ENCODE data around the gene MIOX.

The MIOX gene

GRCh38 chr22:50455201-50455600 is 31.5 kb upstream of the MIOX start:
- DNase-seq (ENCODE audit: low read depth): no peak

- no peak for DNase-seq (ENCODE audit: low read depth)
Measured at GRCh38 chr22:50456026-50456425, 30.6 kb upstream of the MIOX start.

- no peak for DNase-seq (ENCODE audit: low read depth)
Measured at GRCh38 chr22:50456466-50457234, 30.0 kb upstream of the MIOX start.

- DNase-seq (ENCODE audit: low read depth): no peak
Measured at GRCh38 chr22:50459016-50459415, 27.6 kb upstream of the MIOX start.

- DNase-seq (ENCODE audit: low read depth): no peak
Measured at GRCh38 chr22:50459496-50460140, 27.0 kb upstream of the MIOX start.

GRCh38 chr22:50460938-50461337 is 25.7 kb upstream of the MIOX start:
- no peak for DNase-seq (ENCODE audit: low read depth)

- no peak for DNase-seq (ENCODE audit: low read depth)
Measured at GRCh38 chr22:50461536-50461935, 25.1 kb upstream of the MIOX start.

- no peak for DNase-seq (ENCODE audit: low read depth)
Measured at GRCh38 chr22:50461979-50462540, 24.6 kb upstream of the MIOX start.

GRCh38 chr22:50463188-50463900 is 23.3 kb upstream of the MIOX start:
- no peak for DNase-seq (ENCODE audit: low read depth)

GRCh38 chr22:50464451-50464850 is 22.2 kb upstream of the MIOX start:
- no peak for DNase-seq (ENCODE audit: low read depth)

- no peak for DNase-seq (ENCODE audit: low read depth)
Measured at GRCh38 chr22:50465066-50465930, 21.4 kb upstream of the MIOX start.

GRCh38 chr22:50467341-50467740 is 19.3 kb upstream of the MIOX start:
- DNase-seq (ENCODE audit: low read depth): no peak

- DNase-seq (ENCODE audit: low read depth): no peak
Measured at GRCh38 chr22:50467773-50468440, 18.8 kb upstream of the MIOX start.

GRCh38 chr22:50468626-50469025 is 18.0 kb upstream of the MIOX start:
- DNase-seq (ENCODE audit: low read depth): no peak

GRCh38 chr22:50469377-50470305 is 17.0 kb upstream of the MIOX start:
- peak; percentile 99 for DNase-seq (ENCODE audit: low read depth)

GRCh38 chr22:50470491-50470890 is 16.2 kb upstream of the MIOX start:
- no peak for DNase-seq (ENCODE audit: low read depth)

GRCh38 chr22:50471197-50471847 is 15.3 kb upstream of the MIOX start:
- no peak for DNase-seq (ENCODE audit: low read depth)

- no peak for DNase-seq (ENCODE audit: low read depth)
Measured at GRCh38 chr22:50471962-50472361, 14.7 kb upstream of the MIOX start.

GRCh38 chr22:50473088-50473487 is 13.6 kb upstream of the MIOX start:
- DNase-seq (ENCODE audit: low read depth): peak; percentile 30
